ENCODE data around the gene SNX2.
A peak's percentile ranks its signal among the peaks of the same experiment; 100 is the strongest.
"Not testable (repeated sequence)": the region's sequence is repeated elsewhere in the genome, so short reads cannot be mapped to it uniquely, and the experiment has no call there.

Gene SNX2

DNA sequence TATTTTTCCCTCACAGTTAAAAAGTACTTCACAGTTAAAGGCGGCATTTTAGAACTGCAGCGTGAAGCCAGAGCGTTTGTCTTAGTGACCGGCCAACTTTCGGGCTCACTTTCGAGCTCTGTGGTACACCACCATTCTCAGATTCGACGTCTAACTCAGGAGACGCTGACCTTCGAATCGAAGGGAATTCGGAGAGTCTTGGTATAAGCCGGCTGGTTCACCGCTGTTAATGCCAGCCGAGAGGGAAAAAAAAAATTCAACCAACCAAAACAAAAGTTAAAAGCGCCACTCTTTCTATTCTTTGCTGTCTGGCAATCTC, 70.0 kb downstream of the SNX2 start:
- Histone ChIP-seq H3K4me1 (ENCODE audit: control insufficient read depth, insufficient read depth, low read length) (peaks cover 28% of the 10 kb centered on the region), H3K9me3 (ENCODE audit: control insufficient read depth, low read length) (no peaks in the 10 kb centered on the region), H3K9ac (ENCODE audit: low read length) (peak overlapping the region; percentile 84), H3K36me3 (ENCODE audit: control insufficient read depth, insufficient read depth, low read length, severe bottlenecking) (no peaks in the 10 kb centered on the region), H3K4me3 (ENCODE audit: low read length) (peak overlapping the region; percentile 81), H3K27me3 (replicated peaks; ENCODE audit: control insufficient read depth, insufficient read depth, low read length) (no peaks in the 10 kb centered on the region)
- DNase-seq (ENCODE audit: low read depth) = no peak

DNA sequence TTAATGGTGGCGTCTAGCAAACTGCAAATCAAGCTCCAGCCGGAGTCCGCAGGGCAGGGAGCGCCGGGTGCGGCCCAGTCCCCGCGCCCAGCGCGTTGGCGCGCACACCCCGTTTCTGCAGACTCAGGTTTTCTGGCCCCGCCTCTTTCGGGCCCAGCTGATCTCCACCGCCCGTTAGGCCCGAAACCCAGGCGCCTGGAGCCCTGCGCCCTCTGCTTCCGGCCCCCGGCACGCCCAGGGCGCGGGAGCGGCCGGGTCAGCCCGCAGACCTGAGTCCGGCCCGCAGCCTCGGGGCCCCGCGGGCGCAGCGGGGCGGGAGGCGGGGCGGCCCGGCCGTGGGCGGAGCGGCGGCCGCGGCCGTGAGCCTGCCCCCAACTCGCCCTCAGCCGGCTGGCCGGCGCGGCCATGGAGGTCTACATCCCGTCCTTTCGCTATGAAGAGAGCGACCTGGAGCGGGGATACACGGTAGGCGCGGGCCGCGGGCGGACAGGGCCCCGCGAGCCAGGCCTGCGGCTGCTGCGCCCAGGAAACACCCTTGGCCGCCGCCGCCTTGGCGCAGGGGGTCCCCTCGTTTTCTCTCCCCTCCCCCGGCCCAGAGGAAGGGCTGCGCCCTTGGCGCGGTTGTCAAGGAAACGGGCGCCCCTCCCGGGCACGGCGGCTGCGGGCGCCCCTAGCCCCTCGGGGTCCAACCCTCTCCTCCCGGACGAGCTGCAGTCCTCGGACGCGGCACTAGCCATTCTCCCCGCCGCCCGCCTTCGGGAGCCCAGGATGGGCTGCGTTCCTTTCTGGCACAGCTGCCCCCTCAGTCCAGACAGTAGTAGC, 70.6 kb downstream of the SNX2 start, which contains the start of gene SNX24:
Gene SNX24, plus strand, starts transcription at position 385 of the 822 bp plus-strand sequence. Its CDS starts 21 bp downstream, at position 406.
- DNase-seq (ENCODE audit: low read depth) = peak; percentile 86
- Histone ChIP-seq H3K27me3 (replicated peaks; ENCODE audit: control insufficient read depth, insufficient read depth, low read length) (no peaks in the 10 kb centered on the region), H3K4me3 (ENCODE audit: low read length) (peak within 1 kb of the TSS; percentile 81), H3K9ac (ENCODE audit: low read length) (peak within 1 kb of the TSS; percentile 84), H3K4me1 (ENCODE audit: control insufficient read depth, insufficient read depth, low read length) (peaks cover 28% of the 10 kb centered on the region), H3K9me3 (ENCODE audit: control insufficient read depth, low read length) (no peaks in the 10 kb centered on the region), H3K36me3 (ENCODE audit: control insufficient read depth, insufficient read depth, low read length, severe bottlenecking) (no peaks in the 10 kb centered on the region)

DNA sequence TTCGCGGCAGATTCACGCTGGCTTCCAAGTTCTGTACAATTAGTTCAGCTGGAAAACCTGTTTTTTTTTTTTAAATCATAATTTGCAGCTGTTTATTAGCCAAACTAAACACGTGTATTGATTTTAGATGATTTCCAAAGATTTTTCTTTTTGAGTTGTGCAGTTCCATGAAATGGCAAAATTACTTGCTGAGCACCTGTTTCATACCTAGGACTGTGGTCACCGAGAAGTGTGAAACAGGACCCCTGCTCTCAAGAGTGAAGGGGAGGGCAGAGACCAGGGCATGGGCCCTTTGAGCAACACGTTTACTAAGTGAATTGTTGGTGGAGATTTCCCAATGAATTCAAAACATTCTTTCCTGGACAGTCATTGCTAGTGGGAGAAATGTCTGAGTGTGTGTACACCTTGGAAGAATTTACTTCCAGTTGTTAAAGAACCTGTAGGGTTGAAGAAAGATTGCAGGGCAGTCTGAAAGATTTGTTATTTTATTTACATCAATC, 71.2 kb downstream of the SNX2 start:
- Histone ChIP-seq H3K9ac (ENCODE audit: low read length) (peak overlapping the region; percentile 84), H3K4me1 (ENCODE audit: control insufficient read depth, insufficient read depth, low read length) (peaks cover 28% of the 10 kb centered on the region), H3K36me3 (ENCODE audit: control insufficient read depth, insufficient read depth, low read length, severe bottlenecking) (no peaks in the 10 kb centered on the region), H3K4me3 (ENCODE audit: low read length) (peak overlapping the region; percentile 81), H3K9me3 (ENCODE audit: control insufficient read depth, low read length) (no peaks in the 10 kb centered on the region), H3K27me3 (replicated peaks; ENCODE audit: control insufficient read depth, insufficient read depth, low read length) (no peaks in the 10 kb centered on the region)
- peak; percentile 81 for DNase-seq (ENCODE audit: low read depth)

DNA sequence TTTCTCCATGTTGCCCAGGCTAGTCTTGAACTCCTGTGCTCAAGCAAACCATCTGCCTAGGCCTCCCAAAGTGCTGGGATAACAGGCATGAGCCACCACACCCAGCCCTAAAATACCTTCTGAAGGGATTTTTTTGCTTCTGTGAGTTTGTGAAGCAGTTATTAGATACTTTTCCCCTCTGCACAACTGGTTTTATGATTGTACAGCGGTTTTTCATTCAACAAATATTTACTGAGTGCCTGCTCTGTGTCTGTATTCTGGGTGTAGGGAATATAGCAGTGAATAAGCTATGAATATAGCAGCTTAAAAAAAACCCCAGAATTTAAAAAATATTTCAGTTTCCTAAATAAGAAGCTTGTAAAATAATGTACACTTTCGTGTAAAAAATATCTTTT, 72.8 kb downstream of the SNX2 start:
- H3K4me1 ChIP-seq (ENCODE audit: control insufficient read depth, insufficient read depth, low read length) = peaks cover 28% of the 10 kb centered on the region
- peak overlapping the region; percentile 29 for H3K4me3 ChIP-seq (ENCODE audit: low read length)
- DNase-seq (ENCODE audit: low read depth) = no peak
- no peaks in the 10 kb centered on the region for H3K36me3 ChIP-seq (ENCODE audit: control insufficient read depth, insufficient read depth, low read length, severe bottlenecking)
- no peaks in the 10 kb centered on the region for H3K9me3 ChIP-seq (ENCODE audit: control insufficient read depth, low read length)
- no peaks in the 10 kb centered on the region for H3K27me3 ChIP-seq (replicated peaks; ENCODE audit: control insufficient read depth, insufficient read depth, low read length)
- H3K9ac ChIP-seq (ENCODE audit: low read length) = no peak overlapping the region

DNA sequence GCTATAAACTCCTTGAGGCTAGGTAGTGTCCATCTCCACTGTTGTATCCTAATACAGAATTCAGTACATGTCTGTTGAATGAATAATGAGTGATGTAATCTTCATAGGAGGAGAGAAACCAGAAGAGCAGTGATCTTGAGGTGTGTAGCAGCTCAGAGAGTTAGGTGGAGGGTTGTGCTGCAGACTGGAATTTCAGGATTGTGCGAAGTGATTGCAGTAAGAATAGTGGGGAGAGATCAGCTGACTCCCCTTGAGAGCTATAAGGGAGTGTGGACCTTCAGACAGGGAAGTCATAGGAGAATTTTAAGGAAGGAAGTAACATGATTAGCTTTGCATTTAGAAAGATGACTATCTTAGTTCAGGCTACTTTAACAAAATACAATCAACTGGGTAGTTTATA, 74.9 kb downstream of the SNX2 start:
- no peaks in the 10 kb centered on the region for H3K36me3 ChIP-seq (ENCODE audit: control insufficient read depth, insufficient read depth, low read length, severe bottlenecking)
- no peaks in the 10 kb centered on the region for H3K9me3 ChIP-seq (ENCODE audit: control insufficient read depth, low read length)
- no peak overlapping the region for H3K9ac ChIP-seq (ENCODE audit: low read length)
- no peak for DNase-seq (ENCODE audit: low read depth)
- H3K4me1 ChIP-seq (ENCODE audit: control insufficient read depth, insufficient read depth, low read length) = peaks cover 23% of the 10 kb centered on the region
- no peak overlapping the region for H3K4me3 ChIP-seq (ENCODE audit: low read length)
- no peaks in the 10 kb centered on the region for H3K27me3 ChIP-seq (replicated peaks; ENCODE audit: control insufficient read depth, insufficient read depth, low read length)

DNA sequence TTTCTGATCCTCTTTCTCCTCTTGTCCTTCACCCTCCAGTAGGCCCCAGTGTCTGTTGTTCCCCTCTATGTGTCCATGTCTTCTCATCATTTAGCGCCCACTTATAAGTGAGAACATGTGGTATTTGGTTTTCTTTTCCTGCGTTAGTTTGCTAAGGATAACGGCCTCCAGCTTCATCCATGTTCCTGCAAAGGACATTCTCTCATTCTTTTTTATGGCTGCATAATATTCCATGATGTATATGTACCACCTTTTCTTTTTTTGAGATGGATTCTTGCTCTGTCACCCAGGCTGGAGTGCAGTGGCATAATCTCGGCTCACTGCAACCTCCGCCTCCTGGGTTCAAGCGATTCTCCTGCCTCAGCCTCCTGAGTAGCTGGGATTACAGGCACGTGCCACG, 82.7 kb downstream of the SNX2 start:
- not testable (repeated sequence) for H3K27me3 ChIP-seq (replicated peaks; ENCODE audit: control insufficient read depth, insufficient read depth, low read length); H3K36me3 ChIP-seq (ENCODE audit: control insufficient read depth, insufficient read depth, low read length, severe bottlenecking); H3K9ac ChIP-seq (ENCODE audit: low read length); H3K4me3 ChIP-seq (ENCODE audit: low read length); H3K4me1 ChIP-seq (ENCODE audit: control insufficient read depth, insufficient read depth, low read length); H3K9me3 ChIP-seq (ENCODE audit: control insufficient read depth, low read length); DNase-seq (ENCODE audit: low read depth)

DNA sequence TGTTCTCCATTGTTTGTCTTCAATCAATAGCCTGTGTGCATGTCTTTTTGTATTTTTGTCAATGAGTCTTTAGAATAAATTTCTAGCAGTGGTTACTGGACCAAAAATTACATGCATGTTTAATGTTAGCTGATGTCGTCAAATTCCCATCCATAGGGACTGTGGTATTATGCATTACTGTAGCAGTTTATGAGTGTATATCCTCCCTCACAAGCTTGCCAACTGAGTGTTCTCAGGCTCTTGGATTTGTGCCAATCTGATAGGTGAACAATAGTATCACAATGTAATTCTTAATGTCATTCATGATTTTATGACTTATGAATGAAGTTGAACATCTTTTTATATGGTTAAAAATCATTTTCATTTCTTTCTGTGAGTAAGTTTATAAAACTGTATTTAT, 83.6 kb downstream of the SNX2 start:
- Histone ChIP-seq H3K36me3 (ENCODE audit: control insufficient read depth, insufficient read depth, low read length, severe bottlenecking) (peaks cover 5% of the 10 kb centered on the region), H3K4me1 (ENCODE audit: control insufficient read depth, insufficient read depth, low read length) (peaks cover 7% of the 10 kb centered on the region), H3K9ac (ENCODE audit: low read length) (no peak overlapping the region), H3K27me3 (replicated peaks; ENCODE audit: control insufficient read depth, insufficient read depth, low read length) (no peaks in the 10 kb centered on the region), H3K9me3 (ENCODE audit: control insufficient read depth, low read length) (no peaks in the 10 kb centered on the region), H3K4me3 (ENCODE audit: low read length) (no peak overlapping the region)
- DNase-seq (ENCODE audit: low read depth) = peak; percentile 35

DNA sequence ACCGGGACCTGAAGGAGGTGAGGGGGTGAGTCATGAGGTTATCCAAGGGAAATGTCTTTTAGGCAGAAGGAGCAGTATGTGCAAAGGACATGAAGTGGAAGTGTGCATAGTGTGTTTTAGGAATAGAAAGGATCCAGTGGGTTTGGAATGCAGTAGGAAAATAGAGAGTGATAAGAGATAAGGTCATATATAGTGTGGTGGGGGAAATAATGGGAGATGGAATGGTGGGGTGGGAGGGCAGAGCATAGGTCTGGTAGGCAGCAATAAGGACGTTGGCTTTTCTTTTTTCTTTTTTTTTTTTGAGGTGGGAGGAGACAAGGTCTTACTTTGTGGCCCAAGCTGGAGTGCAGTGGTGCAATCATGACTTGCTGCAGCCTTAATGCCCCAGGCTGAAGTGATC, 88.4 kb downstream of the SNX2 start:
- peaks cover 3% of the 10 kb centered on the region for H3K4me1 ChIP-seq (ENCODE audit: control insufficient read depth, insufficient read depth, low read length)
- H3K4me3 ChIP-seq (ENCODE audit: low read length) = no peak overlapping the region
- H3K9me3 ChIP-seq (ENCODE audit: control insufficient read depth, low read length) = no peaks in the 10 kb centered on the region
- H3K27me3 ChIP-seq (replicated peaks; ENCODE audit: control insufficient read depth, insufficient read depth, low read length) = no peaks in the 10 kb centered on the region
- DNase-seq (ENCODE audit: low read depth) = no peak
- H3K9ac ChIP-seq (ENCODE audit: low read length) = no peak overlapping the region
- H3K36me3 ChIP-seq (ENCODE audit: control insufficient read depth, insufficient read depth, low read length, severe bottlenecking) = peaks cover 6% of the 10 kb centered on the region

DNA sequence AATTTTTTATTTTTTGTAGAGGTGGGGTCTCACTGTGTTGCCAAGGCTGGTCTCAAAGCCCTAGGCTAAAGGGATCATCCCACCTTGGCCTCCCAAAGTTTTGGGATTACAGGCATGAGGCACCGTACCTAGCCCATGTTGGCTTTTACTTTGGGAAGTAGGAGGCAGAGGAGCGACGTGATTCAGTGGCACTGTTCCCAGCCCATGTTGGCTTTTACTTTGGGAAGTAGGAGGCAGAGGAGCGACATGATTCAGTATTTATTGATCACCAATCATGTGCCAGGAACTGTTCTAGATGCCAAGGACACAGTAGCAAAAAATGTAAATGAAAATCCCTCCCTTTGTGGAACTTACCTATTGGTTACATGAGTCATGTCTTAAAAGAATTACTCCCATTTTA, 88.8 kb downstream of the SNX2 start:
- DNase-seq (ENCODE audit: low read depth) = no peak
- H3K27me3 ChIP-seq (replicated peaks; ENCODE audit: control insufficient read depth, insufficient read depth, low read length) = no peaks in the 10 kb centered on the region
- H3K4me3 ChIP-seq (ENCODE audit: low read length) = no peak overlapping the region

DNA sequence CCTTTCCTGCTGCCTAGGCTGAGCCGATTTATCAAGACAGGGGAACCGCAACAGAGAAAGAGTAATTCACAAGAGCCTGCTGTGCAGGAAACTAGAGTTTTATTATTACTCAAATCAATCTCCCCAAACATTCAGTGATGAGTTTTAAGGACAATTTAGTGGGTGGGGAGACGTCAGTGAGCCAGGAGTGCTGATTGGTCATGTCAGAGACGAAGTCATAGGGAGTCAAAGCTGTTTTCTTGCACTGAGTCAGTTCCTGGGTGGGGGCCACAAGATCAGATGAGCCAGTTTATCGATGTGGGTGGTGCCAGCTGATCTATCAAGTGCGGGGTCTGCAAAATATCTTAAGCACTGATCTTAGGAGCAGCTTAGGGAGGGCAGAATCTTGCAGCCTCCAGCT, 89.5 kb downstream of the SNX2 start:
- Histone ChIP-seq H3K9ac (ENCODE audit: low read length) (no peak overlapping the region), H3K36me3 (ENCODE audit: control insufficient read depth, insufficient read depth, low read length, severe bottlenecking) (peaks cover 12% of the 10 kb centered on the region), H3K4me3 (ENCODE audit: low read length) (no peak overlapping the region), H3K27me3 (replicated peaks; ENCODE audit: control insufficient read depth, insufficient read depth, low read length) (no peaks in the 10 kb centered on the region), H3K9me3 (ENCODE audit: control insufficient read depth, low read length) (no peaks in the 10 kb centered on the region), H3K4me1 (ENCODE audit: control insufficient read depth, insufficient read depth, low read length) (no peaks in the 10 kb centered on the region)
- DNase-seq (ENCODE audit: low read depth) = no peak

More for the DNA sequence above, 88.8 kb downstream of the SNX2 start:
- Histone ChIP-seq H3K9me3 (ENCODE audit: control insufficient read depth, low read length) (no peaks in the 10 kb centered on the region), H3K4me1 (ENCODE audit: control insufficient read depth, insufficient read depth, low read length) (no peaks in the 10 kb centered on the region), H3K9ac (ENCODE audit: low read length) (no peak overlapping the region), H3K36me3 (ENCODE audit: control insufficient read depth, insufficient read depth, low read length, severe bottlenecking) (peaks cover 10% of the 10 kb centered on the region)

DNA sequence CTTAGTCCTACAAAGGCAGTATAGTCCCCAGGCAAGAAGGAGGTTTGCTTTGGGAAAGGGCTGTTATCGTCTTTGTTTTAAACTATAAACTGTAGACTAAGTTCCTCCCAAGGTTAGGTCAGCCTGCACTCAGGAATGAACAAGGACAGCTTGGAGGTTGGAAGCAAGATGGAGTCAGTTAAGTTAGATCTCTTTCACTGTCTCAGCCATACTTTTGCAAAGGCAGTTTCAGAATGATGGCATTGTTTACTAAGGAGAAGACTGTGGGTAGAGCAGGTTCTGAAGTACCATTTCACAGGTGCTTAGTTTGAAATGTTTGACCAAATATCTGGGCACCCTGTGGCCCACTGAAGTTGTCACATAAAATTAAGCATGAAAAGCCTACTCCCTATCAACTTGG, 90.0 kb downstream of the SNX2 start:
- peaks cover 12% of the 10 kb centered on the region for H3K36me3 ChIP-seq (ENCODE audit: control insufficient read depth, insufficient read depth, low read length, severe bottlenecking)
- H3K9me3 ChIP-seq (ENCODE audit: control insufficient read depth, low read length) = no peaks in the 10 kb centered on the region
- H3K4me3 ChIP-seq (ENCODE audit: low read length) = no peak overlapping the region

More for the DNA sequence above, 90.0 kb downstream of the SNX2 start:
- Histone ChIP-seq H3K4me1 (ENCODE audit: control insufficient read depth, insufficient read depth, low read length) (no peaks in the 10 kb centered on the region), H3K9ac (ENCODE audit: low read length) (no peak overlapping the region), H3K27me3 (replicated peaks; ENCODE audit: control insufficient read depth, insufficient read depth, low read length) (no peaks in the 10 kb centered on the region)
- DNase-seq (ENCODE audit: low read depth) = no peak

Measured in adipocyte (in vitro differentiated cells).